C1 segment of cervical spinal cord (tissue), 14 donors: Measurements from ENCODE around the gene MREG.

ENCODE experiments used
- DNase-seq, 14 donors: peaks; one replicate each; lab custom pipeline; 2025; lab: John Stamatoyannopoulos, UW

MREG gene

GRCh38 chr2:215895330-215895729, 118.0 kb downstream of the MREG start:
- DNase-seq, result no peak
